NCI-H2227 (cell line): ENCODE measurements around the gene SHROOM1.
A peak's percentile ranks its signal among the peaks of the same experiment; 100 is the strongest.

Experiments used
- DNase-seq: peaks from one replicate; lab custom pipeline; 2025; ENCODE audit not compliant: unreplicated experiment; lab: John Stamatoyannopoulos, UW

Gene SHROOM1

GRCh38 chr5:132778129-132778528, 52.3 kb downstream of the SHROOM1 start:
- no peak for DNase-seq

- peak; percentile 59 for DNase-seq
These were observed 53.0 kb downstream of the SHROOM1 start, which contains the start of gene SEPTIN8 for GRCh38 chr5:132777209-132778069. TSS of gene SEPTIN8 (minus strand) at chr5:132777239. CDS start at chr5:132777137, 102 bp downstream.

GRCh38 chr5:132776938-132777208, 53.6 kb downstream of the SHROOM1 start:
- no peak for DNase-seq

- DNase-seq, result peak; percentile 53
These were observed 54.1 kb downstream of the SHROOM1 start for GRCh38 chr5:132776131-132776937.

- no peak for DNase-seq
These were observed 54.9 kb downstream of the SHROOM1 start for GRCh38 chr5:132775476-132775961.

GRCh38 chr5:132774896-132775295, 55.6 kb downstream of the SHROOM1 start:
- DNase-seq, result no peak

- DNase-seq, result no peak
These were observed 56.0 kb downstream of the SHROOM1 start for GRCh38 chr5:132774406-132774805.

- no peak for DNase-seq
These were observed 56.7 kb downstream of the SHROOM1 start for GRCh38 chr5:132773601-132774355.

GRCh38 chr5:132773114-132773513, 57.3 kb downstream of the SHROOM1 start:
- DNase-seq, result no peak

- DNase-seq, result no peak
These were observed 58.0 kb downstream of the SHROOM1 start for GRCh38 chr5:132772291-132773070.
